Neural cell (in vitro differentiated cells): ENCODE results near the gene XAGE1B. TPM values are rescaled to one million over a fixed set of nuclear protein-coding genes. Genes with fewer than 3 reads are reported as not detected.
"Not testable (repeated sequence)": the region's sequence is repeated elsewhere in the genome, so short reads cannot be mapped to it uniquely, and the experiment has no call there.

Experiments
- H2AFZ ChIP-seq: fragments of 200-600, 300-800 bp; sonication (generic), shearing (Covaris generic); 2 replicates; pipeline ENCODE4 v1.6.0; 2014; ENCODE audit warnings: low read depth, mild to moderate bottlenecking, antibody characterized with exemption, low read length, moderate library complexity
- H3F3A ChIP-seq: fragments of 200-600 bp; shearing (Covaris generic); 2 replicates; pipeline ENCODE4 v1.6.1; 2016; ENCODE audit warnings: mild to moderate bottlenecking, moderate library complexity, mixed read lengths, antibody characterized with exemption, low read length; ENCODE audit not compliant: insufficient read depth, poor library complexity, severe bottlenecking
- H3K27ac ChIP-seq: fragments of 200-600, 300-800 bp; sonication (generic), shearing (Covaris generic); 2 replicates; pipeline ENCODE4 v1.5.1; 2014; ENCODE audit warnings: mild to moderate bottlenecking, low read length, moderate library complexity
- H3K27me3 ChIP-seq: fragments of 300-800, 200-600 bp; sonication (generic), shearing (Covaris generic); 2 replicates; pipeline ENCODE4 v1.6.0; 2014; ENCODE audit warnings: mild to moderate bottlenecking, low read depth, low read length, moderate library complexity; ENCODE audit not compliant: insufficient read depth
- H3K36me3 ChIP-seq: fragments of 300-800, 200-600 bp; sonication (generic), shearing (Covaris generic); 2 replicates; pipeline ENCODE4 v1.5.1; 2014; ENCODE audit warnings: mild to moderate bottlenecking, antibody characterized with exemption, low read length, moderate library complexity; ENCODE audit not compliant: insufficient read depth
- H3K4me2 ChIP-seq: fragments of 300-800, 200-600 bp; sonication (generic), shearing (Covaris generic); 2 replicates; pipeline ENCODE4 v1.6.0; 2014; ENCODE audit warnings: mild to moderate bottlenecking, low read length
- H3K4me3 ChIP-seq: fragments of 300-800, 200-600 bp; sonication (generic), shearing (Covaris generic); 2 replicates; pipeline ENCODE4 v1.5.1; 2014; ENCODE audit warnings: mild to moderate bottlenecking, low read length, moderate library complexity
- H3K79me2 ChIP-seq: fragments of 200-600 bp; shearing (Covaris generic); replicated peaks from 2 replicates; pipeline ENCODE4 v1.6.0; 2014; ENCODE audit warnings: mild to moderate bottlenecking, low read length, moderate library complexity; ENCODE audit not compliant: insufficient read depth
- H3K9ac ChIP-seq: fragments of 300-800, 200-600 bp; sonication (generic), shearing (Covaris generic); 2 replicates; pipeline ENCODE4 v1.6.1; 2016; ENCODE audit warnings: mild to moderate bottlenecking, low read length, mixed read lengths
- H3K9me2 ChIP-seq: fragments of 200-600 bp; shearing (Covaris generic); 2 replicates; pipeline ENCODE4 v1.6.1; 2016; ENCODE audit warnings: mild to moderate bottlenecking, low read length, mixed read lengths; ENCODE audit not compliant: insufficient read depth
- H3K9me3 ChIP-seq: fragments of 200-600, 300-800 bp; sonication (generic), shearing (Covaris generic); 2 replicates; pipeline ENCODE4 v1.6.1; 2016; ENCODE audit warnings: mild to moderate bottlenecking, mixed run types, low read length, moderate library complexity, mixed read lengths
- H4K20me1 ChIP-seq: fragments of 200-600 bp; shearing (Covaris generic); 2 replicates; pipeline ENCODE4 v1.6.1; 2016; ENCODE audit warnings: mild to moderate bottlenecking, mixed run types; ENCODE audit not compliant: insufficient read depth
- EP300 ChIP-seq: fragments of 450-650 bp; conservative IDR thresholded peaks from 2 replicates; pipeline ENCODE4 v1.6.1; 2014; ENCODE audit warnings: antibody characterized with exemption, mild to moderate bottlenecking, moderate library complexity; ENCODE audit not compliant: poor library complexity, severe bottlenecking
- EZH2 ChIP-seq: fragments of 200-600, 300-800 bp; shearing (Covaris generic), sonication (generic); IDR thresholded peaks from 2 replicates; pipeline ENCODE4 v1.6.1; 2014; ENCODE audit warnings: antibody characterized with exemption, low read length, borderline replicate concordance, mild to moderate bottlenecking; ENCODE audit not compliant: insufficient read depth, poor library complexity, severe bottlenecking
- MXI1 ChIP-seq: fragments of 450-650 bp; conservative IDR thresholded peaks from 2 replicates; pipeline ENCODE4 v1.6.1; 2014; ENCODE audit warnings: antibody characterized with exemption, mild to moderate bottlenecking; ENCODE audit not compliant: poor library complexity, severe bottlenecking
- POLR2AphosphoS5 ChIP-seq: IDR thresholded peaks from 2 replicates; pipeline ENCODE4 v1.6.1; 2012
- RAD21 ChIP-seq: fragments of 450-650 bp; conservative IDR thresholded peaks from 2 replicates; pipeline ENCODE4 v1.6.1; 2014; ENCODE audit warnings: antibody characterized with exemption, mild to moderate bottlenecking, moderate library complexity
- SMC3 ChIP-seq: fragments of 450-650 bp; conservative IDR thresholded peaks from 2 replicates; pipeline ENCODE4 v1.6.1; 2014; ENCODE audit warnings: antibody characterized with exemption, mild to moderate bottlenecking, moderate library complexity; ENCODE audit not compliant: poor library complexity
- TAF1 ChIP-seq: IDR thresholded peaks from 2 replicates; pipeline ENCODE4 v1.6.1; 2012; ENCODE audit warnings: low read depth
- polyA plus RNA-seq: library from polyadenylated mRNA; depleted of rRNA; stranded (reverse); fragments of >200 nt; gene quantifications from 2 replicates; pipeline ENCODE4 v1.2.3, GENCODE V29; 2014
- TF ChIP-seq, protein P1 (sequence below): fragments of 450-650 bp; IDR thresholded peaks from 2 replicates; pipeline ENCODE4 v1.5.1; 2014; ENCODE audit warnings: antibody characterized with exemption, mild to moderate bottlenecking, moderate library complexity; ENCODE audit not compliant: poor library complexity, severe bottlenecking
- TF ChIP-seq, protein P2 (sequence below): IDR thresholded peaks from 2 replicates; pipeline ENCODE4 v1.6.1; 2012; ENCODE audit warnings: borderline replicate concordance

XAGE1B gene
- polyA plus RNA-seq, 1 donor from 2014 or later = not detected

DNA sequence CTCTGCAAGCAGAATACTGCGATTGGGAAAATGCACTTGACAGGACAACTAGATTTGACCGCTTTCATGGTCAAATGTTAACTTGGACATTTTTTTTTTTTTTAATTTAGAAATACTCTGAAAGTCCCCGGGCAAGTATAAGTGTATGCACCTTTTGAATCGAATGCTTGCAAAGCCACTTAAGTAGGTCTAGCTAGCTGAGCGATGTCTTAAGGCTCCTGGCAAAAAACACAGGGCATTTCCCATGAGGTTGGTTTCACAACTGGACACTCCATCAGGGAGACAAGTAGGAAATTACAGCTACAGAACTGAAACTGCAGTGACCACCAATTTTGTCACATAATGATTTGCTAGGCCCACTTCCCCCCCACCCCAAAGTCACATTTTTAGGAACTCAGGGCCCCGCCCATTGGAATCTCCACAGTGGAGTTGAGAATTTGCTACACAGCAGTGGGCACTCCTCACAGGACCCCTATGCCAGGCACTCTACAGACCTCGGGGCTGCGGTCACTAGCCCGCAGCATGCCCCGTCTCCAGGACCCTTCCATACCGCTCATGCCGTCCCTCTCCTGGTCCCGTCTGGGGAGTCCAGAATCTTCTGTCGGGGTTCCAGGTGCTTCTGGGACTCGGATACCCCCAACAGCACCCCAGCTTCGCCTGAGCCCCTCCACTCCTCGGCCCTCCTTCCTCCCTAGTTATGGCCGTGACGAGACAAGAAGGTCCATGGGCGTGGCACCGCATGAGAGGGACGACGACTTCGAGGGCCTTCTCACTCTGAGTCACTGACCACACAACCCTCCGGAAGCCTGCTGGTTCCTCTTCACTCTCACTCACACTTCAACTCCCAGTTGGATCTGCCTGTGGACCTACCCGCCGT lies 515 bp downstream of the XAGE1B start:
- H3K9me2 ChIP-seq, H3K27me3 ChIP-seq, H3F3A ChIP-seq, H3K9ac ChIP-seq, H4K20me1 ChIP-seq, H3K27ac ChIP-seq, H3K4me3 ChIP-seq, H3K36me3 ChIP-seq, H3K4me2 ChIP-seq, H3K9me3 ChIP-seq, H2AFZ ChIP-seq, H3K79me2 ChIP-seq: not testable (repeated sequence)

DNA sequence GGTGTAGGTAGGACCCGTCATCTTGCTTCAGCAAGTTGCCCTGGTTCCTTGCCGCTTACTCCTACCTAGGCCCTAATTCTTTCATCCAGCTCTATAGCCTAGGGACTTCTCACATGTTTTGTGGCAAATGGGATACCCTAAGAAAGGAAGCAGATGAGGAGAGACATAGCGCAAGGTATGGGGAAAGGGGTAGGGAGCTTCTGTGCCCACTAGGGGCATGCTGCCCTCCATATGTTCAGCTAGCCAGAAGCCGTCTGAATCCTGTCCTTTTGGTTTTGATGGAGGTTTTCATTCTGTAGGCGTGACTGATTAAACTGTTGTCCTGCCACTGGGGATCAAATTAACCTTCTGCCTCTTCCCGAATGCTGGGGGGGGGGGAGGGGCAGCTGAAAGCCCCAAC lies 5.7 kb downstream of the XAGE1B start:
- H3K36me3 ChIP-seq, H3K4me3 ChIP-seq, H3F3A ChIP-seq, H3K9ac ChIP-seq, H3K9me2 ChIP-seq, H3K9me3 ChIP-seq, H3K4me2 ChIP-seq, H3K27ac ChIP-seq, H4K20me1 ChIP-seq, H3K79me2 ChIP-seq, H2AFZ ChIP-seq, H3K27me3 ChIP-seq: not testable (repeated sequence)

DNA sequence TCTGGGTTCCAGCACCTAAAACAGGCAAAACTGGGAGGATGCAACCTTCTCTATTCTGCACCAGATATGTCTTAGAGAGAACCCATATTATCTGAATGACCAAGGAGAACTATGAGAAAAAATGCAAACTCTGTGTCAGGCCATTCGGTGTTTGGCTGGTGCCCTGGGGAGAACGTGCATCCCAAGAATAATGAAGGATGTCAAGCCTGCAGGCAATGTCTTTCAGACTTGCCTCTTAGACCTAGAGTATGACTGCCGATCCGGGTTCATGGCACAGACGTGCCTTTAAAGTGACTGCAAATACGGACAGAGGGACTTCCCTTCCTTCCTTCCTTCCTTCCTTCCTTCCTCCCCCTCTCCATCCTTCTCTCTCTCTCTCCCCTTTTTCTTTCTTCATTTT lies 6.9 kb downstream of the XAGE1B start:
- no peak overlapping the region for H2AFZ ChIP-seq
- H3K27ac ChIP-seq = no peak overlapping the region
- no peaks in the 10 kb centered on the region for H3K79me2 ChIP-seq
- no peak overlapping the region for H3K4me3 ChIP-seq
- no peaks in the 10 kb centered on the region for H3K9me3 ChIP-seq
- no peak for TF ChIP-seq MXI1
- no peaks in the 10 kb centered on the region for H3K27me3 ChIP-seq
- no peaks in the 10 kb centered on the region for H3F3A ChIP-seq
- H4K20me1 ChIP-seq = no peaks in the 10 kb centered on the region
- no peak overlapping the region for H3K9ac ChIP-seq
- H3K9me2 ChIP-seq = no peaks in the 10 kb centered on the region
- no peaks in the 10 kb centered on the region for H3K36me3 ChIP-seq
- H3K4me2 ChIP-seq = no peak overlapping the region

DNA sequence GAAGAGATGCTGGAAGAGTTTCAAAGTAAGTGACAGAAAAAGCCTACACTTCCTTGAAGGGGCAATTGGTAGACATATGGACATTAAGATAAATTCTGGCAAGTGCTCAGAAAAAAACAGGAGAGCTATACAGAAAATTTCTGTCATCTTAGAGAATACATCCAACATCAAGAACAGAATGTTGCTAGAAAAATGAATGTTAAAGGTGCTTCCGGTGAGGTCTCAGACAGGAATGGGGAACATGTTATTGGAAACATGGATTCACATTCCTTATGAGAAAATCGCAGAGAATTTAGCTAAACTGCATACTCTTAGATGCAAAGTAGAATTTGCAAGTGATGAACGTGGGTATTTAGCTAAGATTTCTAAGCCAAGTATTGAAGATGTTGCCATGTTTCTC lies 9.5 kb downstream of the XAGE1B start:
- Histone ChIP-seq H3K4me2 (no peak overlapping the region), H3K27me3 (no peaks in the 10 kb centered on the region), H2AFZ (no peak overlapping the region), H3K9me2 (no peaks in the 10 kb centered on the region), H3K9ac (no peak overlapping the region), H3K79me2 (no peaks in the 10 kb centered on the region), H3K36me3 (no peaks in the 10 kb centered on the region), H3K4me3 (no peak overlapping the region), H3K27ac (no peak overlapping the region), H3K9me3 (no peaks in the 10 kb centered on the region), H4K20me1 (no peaks in the 10 kb centered on the region), H3F3A (no peaks in the 10 kb centered on the region)
- TF ChIP-seq POLR2AphosphoS5 = no peak
- TF ChIP-seq EZH2 = no peak
- TF ChIP-seq, protein P1, sequence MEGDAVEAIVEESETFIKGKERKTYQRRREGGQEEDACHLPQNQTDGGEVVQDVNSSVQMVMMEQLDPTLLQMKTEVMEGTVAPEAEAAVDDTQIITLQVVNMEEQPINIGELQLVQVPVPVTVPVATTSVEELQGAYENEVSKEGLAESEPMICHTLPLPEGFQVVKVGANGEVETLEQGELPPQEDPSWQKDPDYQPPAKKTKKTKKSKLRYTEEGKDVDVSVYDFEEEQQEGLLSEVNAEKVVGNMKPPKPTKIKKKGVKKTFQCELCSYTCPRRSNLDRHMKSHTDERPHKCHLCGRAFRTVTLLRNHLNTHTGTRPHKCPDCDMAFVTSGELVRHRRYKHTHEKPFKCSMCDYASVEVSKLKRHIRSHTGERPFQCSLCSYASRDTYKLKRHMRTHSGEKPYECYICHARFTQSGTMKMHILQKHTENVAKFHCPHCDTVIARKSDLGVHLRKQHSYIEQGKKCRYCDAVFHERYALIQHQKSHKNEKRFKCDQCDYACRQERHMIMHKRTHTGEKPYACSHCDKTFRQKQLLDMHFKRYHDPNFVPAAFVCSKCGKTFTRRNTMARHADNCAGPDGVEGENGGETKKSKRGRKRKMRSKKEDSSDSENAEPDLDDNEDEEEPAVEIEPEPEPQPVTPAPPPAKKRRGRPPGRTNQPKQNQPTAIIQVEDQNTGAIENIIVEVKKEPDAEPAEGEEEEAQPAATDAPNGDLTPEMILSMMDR = no peak
- TF ChIP-seq TAF1 = no peak
- TF ChIP-seq, protein P2, sequence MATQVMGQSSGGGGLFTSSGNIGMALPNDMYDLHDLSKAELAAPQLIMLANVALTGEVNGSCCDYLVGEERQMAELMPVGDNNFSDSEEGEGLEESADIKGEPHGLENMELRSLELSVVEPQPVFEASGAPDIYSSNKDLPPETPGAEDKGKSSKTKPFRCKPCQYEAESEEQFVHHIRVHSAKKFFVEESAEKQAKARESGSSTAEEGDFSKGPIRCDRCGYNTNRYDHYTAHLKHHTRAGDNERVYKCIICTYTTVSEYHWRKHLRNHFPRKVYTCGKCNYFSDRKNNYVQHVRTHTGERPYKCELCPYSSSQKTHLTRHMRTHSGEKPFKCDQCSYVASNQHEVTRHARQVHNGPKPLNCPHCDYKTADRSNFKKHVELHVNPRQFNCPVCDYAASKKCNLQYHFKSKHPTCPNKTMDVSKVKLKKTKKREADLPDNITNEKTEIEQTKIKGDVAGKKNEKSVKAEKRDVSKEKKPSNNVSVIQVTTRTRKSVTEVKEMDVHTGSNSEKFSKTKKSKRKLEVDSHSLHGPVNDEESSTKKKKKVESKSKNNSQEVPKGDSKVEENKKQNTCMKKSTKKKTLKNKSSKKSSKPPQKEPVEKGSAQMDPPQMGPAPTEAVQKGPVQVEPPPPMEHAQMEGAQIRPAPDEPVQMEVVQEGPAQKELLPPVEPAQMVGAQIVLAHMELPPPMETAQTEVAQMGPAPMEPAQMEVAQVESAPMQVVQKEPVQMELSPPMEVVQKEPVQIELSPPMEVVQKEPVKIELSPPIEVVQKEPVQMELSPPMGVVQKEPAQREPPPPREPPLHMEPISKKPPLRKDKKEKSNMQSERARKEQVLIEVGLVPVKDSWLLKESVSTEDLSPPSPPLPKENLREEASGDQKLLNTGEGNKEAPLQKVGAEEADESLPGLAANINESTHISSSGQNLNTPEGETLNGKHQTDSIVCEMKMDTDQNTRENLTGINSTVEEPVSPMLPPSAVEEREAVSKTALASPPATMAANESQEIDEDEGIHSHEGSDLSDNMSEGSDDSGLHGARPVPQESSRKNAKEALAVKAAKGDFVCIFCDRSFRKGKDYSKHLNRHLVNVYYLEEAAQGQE = no peak
- no peak for TF ChIP-seq RAD21
- TF ChIP-seq SMC3 = no peak
- TF ChIP-seq EP300 = no peak
- TF ChIP-seq MXI1 = no peak
